Activated effector memory CD4-positive, alpha-beta T cell treated with Interleukin-2 at 50 U/mL for 16 hours (primary cell): ENCODE results near the gene OSBPL8.
"Not testable (repeated sequence)": the region's sequence is repeated elsewhere in the genome, so short reads cannot be mapped to it uniquely, and the experiment has no call there.

Experiments used
- DNase-seq: peaks from one replicate; pipeline ENCODE4 v3.0.0-alpha.2; 2020

The OSBPL8 gene

GRCh38 chr12:76520348-76520747 lies 39.2 kb downstream of the OSBPL8 start:
- no peak for DNase-seq

GRCh38 chr12:76519538-76519937 lies 40.0 kb downstream of the OSBPL8 start:
- no peak for DNase-seq

DNA sequence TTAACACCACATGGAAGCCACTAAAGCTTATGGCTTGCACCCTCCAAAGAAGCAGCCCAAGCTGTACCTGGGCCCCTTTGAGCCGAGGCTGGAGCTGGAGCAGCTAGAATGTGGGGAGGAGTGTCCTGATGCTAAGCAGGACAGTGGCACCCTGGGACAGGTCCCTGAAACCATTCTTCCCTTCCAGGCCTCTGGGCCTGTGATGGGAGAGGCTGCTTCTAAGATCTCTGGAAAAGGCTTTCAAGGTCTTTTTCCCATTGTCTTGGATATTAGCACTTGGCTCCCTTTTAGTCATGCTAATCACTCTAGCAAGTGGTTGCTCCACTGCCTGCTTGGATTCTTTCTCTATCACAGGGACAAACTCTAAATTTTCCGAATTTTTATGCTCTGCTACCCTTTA lies 40.9 kb downstream of the OSBPL8 start:
- no peak for DNase-seq

DNA sequence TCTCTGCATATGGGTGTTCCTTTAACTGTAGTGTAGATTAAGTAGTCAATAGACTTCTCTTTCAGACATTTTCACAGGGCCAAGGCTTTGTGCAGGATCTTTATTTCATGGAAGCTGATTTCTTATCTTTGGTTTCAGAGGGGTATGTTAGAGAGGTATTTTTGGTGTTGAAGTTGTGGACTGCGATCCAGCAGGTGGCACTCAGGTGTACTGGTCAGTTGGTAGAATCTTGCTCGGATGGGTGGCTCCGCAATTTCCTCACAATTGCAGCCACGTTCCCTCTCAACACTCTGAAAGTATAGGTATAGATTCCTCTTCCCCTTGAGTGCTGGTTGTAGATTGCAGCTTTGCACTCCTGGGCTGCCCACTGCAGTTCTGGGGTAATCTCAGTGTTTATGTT lies 44.3 kb downstream of the OSBPL8 start:
- DNase-seq, result no peak

DNA sequence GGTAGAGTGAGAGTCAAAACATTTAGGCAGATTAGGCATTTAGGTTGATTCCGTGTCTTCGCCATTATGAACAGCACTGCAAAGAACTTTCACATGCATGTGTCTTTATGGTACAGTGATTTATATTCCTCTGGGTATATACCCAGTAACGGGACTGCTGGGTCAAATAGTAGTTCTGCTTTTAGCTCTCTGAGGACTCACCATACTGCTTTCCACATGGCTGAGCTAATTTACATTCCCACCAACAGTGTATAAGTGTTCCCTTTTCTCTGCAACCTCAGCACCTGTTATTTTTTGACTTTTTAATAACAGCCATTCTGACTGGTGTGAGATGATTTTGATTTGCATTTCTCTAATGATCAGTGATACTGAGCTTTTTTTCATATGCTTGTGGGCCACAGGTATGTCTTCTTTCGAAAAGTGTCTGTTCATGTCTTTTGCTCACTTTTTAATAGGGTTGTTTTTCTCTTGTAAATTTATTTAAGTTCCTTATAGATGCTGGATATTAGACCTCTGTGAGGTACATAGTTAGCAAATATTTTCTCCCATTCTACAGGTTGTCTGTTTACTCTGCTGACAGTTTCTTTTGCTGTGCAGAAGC lies 48.4 kb downstream of the OSBPL8 start:
- DNase-seq, result not testable (repeated sequence)

DNA sequence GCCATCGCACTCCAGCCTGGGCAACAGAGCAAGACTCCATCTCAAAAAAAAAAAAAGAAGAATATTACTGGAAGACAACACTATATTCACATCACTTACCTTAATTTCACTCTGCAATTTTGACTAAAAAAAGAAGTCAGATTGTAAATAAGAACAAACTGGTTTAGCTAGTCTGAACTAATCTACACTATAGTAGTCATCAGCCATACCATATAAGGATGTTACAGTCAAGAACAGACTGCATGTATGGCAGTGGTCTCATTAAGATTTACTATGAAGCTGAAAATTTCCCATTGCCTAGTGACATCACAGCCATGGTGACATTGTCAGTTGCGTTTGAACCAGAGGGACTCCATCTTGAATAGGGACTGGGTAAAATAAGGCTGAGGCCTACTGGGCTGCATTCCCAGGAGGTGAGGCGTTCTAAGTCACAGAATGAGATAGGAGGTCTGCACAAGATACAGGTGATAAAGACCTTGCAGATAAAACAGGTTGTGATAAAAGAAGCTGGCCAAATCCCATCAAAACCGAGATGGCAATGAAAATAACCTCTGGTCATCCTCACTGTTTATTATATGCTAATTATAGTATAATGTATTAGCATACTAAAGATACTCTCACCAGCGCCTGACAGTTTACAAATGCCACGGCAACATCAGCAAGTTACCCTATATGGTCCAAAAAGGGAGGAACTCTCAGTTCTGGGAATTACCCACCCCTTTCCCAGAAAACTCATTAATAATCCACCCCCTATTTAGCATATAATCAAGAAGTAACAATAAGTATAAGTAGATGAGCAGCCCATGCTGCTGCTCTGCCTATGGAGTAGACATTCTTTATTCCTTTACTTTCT lies 51.2 kb downstream of the OSBPL8 start:
- DNase-seq, result no peak

- no peak for DNase-seq
Measured at GRCh38 chr12:76506149-76506548, 53.4 kb downstream of the OSBPL8 start.

DNA sequence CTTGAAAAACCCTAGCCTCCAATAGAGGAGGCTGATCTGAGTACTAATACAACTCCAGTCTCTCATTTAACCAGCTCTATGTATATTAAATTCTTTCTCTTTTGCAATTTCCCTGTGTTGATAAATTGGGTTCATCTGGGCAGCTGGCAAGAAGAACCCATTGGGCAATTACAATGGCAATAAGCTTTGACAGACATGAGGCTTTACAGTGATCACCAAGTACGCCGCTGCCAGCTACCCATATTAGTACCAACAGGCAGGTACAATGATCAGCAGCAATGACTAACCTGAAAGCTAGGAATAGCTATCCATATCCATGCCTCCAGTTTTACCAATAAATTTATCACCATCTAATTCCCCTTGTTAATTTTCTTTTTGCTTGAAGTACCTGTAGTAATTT lies 54.5 kb downstream of the OSBPL8 start:
- DNase-seq, result no peak

DNA sequence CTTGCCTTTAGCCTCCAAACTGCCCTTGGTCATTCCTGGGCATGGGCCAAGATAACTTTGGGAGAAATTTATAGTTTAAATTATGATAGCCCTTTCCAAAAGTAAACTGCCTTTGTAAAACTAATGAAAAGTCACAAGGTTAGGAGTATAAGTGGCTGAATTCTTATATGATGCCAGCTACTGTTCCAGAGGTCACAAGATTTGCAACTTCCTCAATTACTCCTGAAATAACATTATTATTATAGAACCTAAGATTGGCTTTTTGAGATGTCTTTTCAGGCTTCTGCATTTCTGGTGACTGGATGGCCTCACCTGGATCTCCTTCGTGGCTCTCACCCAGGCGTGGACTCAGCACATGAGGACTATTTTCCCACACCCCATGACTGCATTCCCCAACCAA lies 55.0 kb downstream of the OSBPL8 start:
- no peak for DNase-seq

GRCh38 chr12:76503957-76504356 lies 55.6 kb downstream of the OSBPL8 start:
- no peak for DNase-seq

- DNase-seq, result no peak
Measured at GRCh38 chr12:76501390-76501789, 58.2 kb downstream of the OSBPL8 start.

GRCh38 chr12:76499136-76499535 lies 60.4 kb downstream of the OSBPL8 start:
- not testable (repeated sequence) for DNase-seq

- DNase-seq, result no peak
Measured at GRCh38 chr12:76495556-76495955, 64.0 kb downstream of the OSBPL8 start.

GRCh38 chr12:76491292-76491691 lies 68.3 kb downstream of the OSBPL8 start:
- DNase-seq, result no peak

GRCh38 chr12:76490763-76491162 lies 68.8 kb downstream of the OSBPL8 start:
- DNase-seq, result no peak

- DNase-seq, result no peak
Measured at GRCh38 chr12:76489737-76490136, 69.8 kb downstream of the OSBPL8 start.

- DNase-seq, result no peak
Measured at GRCh38 chr12:76486011-76486410, 73.6 kb downstream of the OSBPL8 start.

DNA sequence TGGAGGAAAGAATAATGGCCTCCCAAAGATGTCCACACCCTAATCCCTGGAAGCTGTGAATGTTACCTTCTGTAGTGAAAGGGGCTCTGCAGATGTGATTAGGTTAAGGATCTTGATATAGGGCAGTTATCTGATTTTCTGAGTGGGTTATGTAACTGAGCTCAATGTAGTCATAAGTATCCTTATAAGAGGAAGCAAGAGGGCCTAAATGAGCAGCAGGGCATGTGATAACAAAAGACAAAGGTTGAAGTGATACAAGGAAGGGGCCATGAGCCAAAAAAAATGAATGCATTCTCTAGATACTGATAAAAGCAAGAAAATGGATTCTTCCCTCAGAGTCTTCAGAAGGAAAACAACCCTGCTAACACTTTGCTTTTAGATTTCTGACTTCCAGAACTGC lies 78.8 kb downstream of the OSBPL8 start:
- DNase-seq, result no peak

DNA sequence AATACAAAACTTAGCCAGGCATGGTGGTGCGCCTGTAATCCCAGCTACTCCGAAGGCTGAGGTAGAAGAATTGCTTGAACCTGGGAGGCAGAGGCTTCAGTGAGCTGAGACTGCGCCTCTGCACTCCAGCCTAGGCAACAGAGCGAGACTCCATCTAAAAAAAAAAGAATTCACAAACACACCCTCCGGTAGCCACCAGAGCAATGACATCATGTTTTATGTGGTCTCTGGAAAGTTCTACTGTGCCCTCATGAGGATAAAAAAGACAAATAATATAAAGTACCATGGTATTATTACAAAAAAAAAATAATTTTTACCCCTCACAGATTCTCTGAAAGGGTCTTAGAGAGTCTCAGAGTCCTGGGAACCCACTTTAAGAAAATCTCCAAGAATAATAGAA lies 81.5 kb downstream of the OSBPL8 start:
- DNase-seq, result no peak

DNA sequence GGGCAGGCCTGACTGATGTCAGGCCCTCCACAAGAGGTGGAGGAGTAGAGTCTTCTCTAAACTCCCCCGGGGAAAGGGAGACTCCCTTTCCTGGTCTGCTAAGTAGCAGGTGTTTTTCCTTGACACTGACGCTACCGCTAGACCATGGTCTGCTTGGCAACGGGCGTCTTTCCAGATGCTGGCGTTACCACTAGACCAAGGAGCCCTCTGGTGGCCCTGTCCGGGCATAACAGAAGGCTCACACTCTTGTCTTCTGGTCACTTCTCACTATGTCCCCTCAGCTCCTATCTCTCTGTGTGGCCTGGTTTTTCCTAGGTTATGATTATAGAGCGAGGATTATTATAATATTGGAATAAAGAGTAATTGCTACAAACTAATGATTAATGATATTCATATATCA lies 86.7 kb downstream of the OSBPL8 start:
- DNase-seq, result not testable (repeated sequence)

- no peak for DNase-seq
Measured at GRCh38 chr12:76471579-76471978, 88.0 kb downstream of the OSBPL8 start.

DNA sequence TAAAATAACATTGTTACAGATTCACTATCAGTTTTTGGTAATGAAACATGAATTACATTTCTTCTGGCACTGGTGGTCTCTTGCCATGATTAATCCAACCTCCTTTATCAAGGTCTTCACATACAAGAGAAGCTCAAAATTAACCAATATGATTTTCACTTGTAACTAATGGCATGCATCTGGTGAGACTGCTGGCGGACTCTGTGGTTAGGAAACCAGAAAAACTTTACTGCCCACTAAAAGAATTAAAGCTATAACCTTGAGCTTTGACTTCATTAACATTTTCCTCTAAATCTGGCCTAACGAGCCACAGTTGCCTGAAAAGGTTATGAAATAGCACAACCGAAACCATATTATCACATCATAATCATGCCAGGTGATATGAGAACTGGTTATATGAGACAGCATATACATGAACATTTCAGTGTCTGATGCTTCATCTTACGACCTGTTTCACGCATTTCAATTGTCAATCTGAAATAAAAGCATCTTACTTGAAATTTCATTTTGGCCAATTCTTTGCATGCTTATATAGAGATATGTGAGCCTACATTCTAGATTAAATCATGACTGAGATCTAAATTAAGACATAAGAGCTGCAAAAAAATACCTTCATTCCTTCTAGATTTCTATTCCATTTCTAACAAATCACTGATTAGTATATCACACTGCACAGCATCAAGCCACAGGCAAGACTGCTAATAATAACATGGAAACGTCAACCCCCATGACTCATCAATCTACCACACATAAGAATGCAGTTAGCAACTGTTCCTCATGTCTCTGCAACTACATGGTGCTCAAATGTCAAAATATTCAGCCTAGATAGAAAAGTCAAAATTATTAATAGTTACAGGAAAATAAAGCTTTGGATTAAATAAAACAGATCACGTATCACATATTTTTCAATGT lies 89.3 kb downstream of the OSBPL8 start:
- no peak for DNase-seq

DNA sequence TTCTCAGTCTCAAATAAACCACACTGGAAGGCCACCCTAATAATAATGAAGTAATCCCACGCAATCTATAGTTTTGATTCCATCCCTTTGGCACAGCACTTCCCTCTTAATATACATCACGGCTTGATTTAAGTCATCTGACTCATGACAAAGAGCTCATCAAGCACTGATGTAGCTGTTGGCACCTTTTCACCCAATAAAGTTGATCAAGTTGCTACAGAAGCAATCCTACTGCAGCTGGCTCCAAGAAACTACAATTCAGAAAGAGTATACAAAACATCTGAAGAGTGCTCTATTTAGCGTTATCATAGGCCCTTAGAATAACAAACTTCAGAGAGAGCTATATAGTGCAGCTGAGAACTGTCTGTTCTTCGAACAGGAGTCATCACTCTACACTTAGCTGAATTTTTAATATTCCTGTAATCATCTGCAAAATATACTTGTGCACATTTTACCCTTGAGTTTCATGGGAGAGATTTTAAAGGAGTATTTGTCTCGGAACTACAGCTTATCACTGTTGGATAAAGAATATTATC lies 94.9 kb downstream of the OSBPL8 start:
- no peak for DNase-seq
